H1 (cell line): Measurements from ENCODE around the gene GDAP2.

Source experiments
- BCL11A ChIP-seq, 2 experiments: IDR thresholded peaks; one replicate each; pipeline ENCODE4 v1.6.1; 2011; ENCODE audit warnings: low read depth in 2 of 2, low read length in 2 of 2, mild to moderate bottlenecking in 2 of 2
- CBX5 ChIP-seq: fragments of 300-800, 300-1000 bp; sonication (generic); IDR thresholded peaks from 2 replicates; pipeline ENCODE4 v1.7.1; 2016; ENCODE audit warnings: antibody characterized with exemption, low read length, low read depth
- CEBPB ChIP-seq: IDR thresholded peaks from 2 replicates; pipeline ENCODE4 v1.6.1; 2012; ENCODE audit warnings: low read depth, low read length
- CHD2 ChIP-seq: IDR thresholded peaks from 2 replicates; pipeline ENCODE4 v1.6.1; 2012; ENCODE audit warnings: low read length, improper control_type of control experiment
- CREB1 ChIP-seq: IDR thresholded peaks from 2 replicates; pipeline ENCODE4 v1.6.1; 2012; ENCODE audit warnings: inconsistent platforms
- EP300 ChIP-seq, 2 experiments: IDR thresholded peaks; 1 replicate in 1 of 2; 2 replicates in 1 of 2; pipeline ENCODE4 v1.6.1; 2011 to 2012; ENCODE audit warnings: low read depth in 2 of 2, low read length in 2 of 2, mild to moderate bottlenecking in 2 of 2, borderline replicate concordance in 1 of 2, inconsistent platforms in 1 of 2, moderate library complexity in 1 of 2
- EZH2 ChIP-seq: fragments of 200-600 bp; sonication (generic); IDR thresholded peaks from 2 replicates; pipeline ENCODE4 v1.7.1; 2012; ENCODE audit warnings: low read depth, mild to moderate bottlenecking, moderate library complexity, low read length, inconsistent platforms; ENCODE audit not compliant: severe bottlenecking
- KDM1A ChIP-seq: fragments of 200-600, 300-600 bp; sonication (generic); IDR thresholded peaks from 2 replicates; pipeline ENCODE4 v1.7.1; 2016; ENCODE audit warnings: mild to moderate bottlenecking, low read length, borderline replicate concordance
- POLR2A ChIP-seq, 2 experiments: IDR thresholded peaks; 1 replicate in 1 of 2; 2 replicates in 1 of 2; pipeline ENCODE4 v1.6.1; 2011; ENCODE audit warnings: low read depth in 2 of 2, low read length in 2 of 2, mild to moderate bottlenecking in 2 of 2; ENCODE audit errors: control extremely low read depth in 1 of 2
- RAD21 ChIP-seq, 2 experiments: IDR thresholded peaks in 1 of 2; conservative IDR thresholded peaks in 1 of 2; 2 replicates each; pipeline ENCODE4 v1.6.1; 2011; ENCODE audit warnings: low read depth in 2 of 2, low read length in 2 of 2, improper control_type of control experiment in 1 of 2, inconsistent platforms in 1 of 2, mild to moderate bottlenecking in 1 of 2, moderate library complexity in 1 of 2
- RXRA ChIP-seq: IDR thresholded peaks from 2 replicates; pipeline ENCODE4 v1.6.1; 2011; ENCODE audit warnings: low read depth, mild to moderate bottlenecking, low read length, moderate library complexity; ENCODE audit not compliant: insufficient read depth
- TCF12 ChIP-seq: IDR thresholded peaks from 2 replicates; pipeline ENCODE4 v1.6.1; 2011; ENCODE audit warnings: low read depth, mild to moderate bottlenecking, low read length
- TF ChIP-seq, protein P1 (sequence below), 3 experiments: IDR thresholded peaks; 1 replicate in 2 of 3; 2 replicates in 1 of 3; pipeline versions ENCODE4 v1.5.1 to v1.6.1; 2011; ENCODE audit warnings: low read length in 3 of 3, mild to moderate bottlenecking in 3 of 3, inconsistent platforms in 2 of 3, low read depth in 1 of 3, moderate library complexity in 1 of 3; ENCODE audit not compliant: insufficient read depth in 1 of 3; ENCODE audit errors: control extremely low read depth in 1 of 3

GRCh38 chr1:117871013-117871412, 58.4 kb downstream of the GDAP2 start:
- no peak for TF ChIP-seq TCF12
- no peak for TF ChIP-seq EZH2
- TF ChIP-seq CEBPB = no peak
- TF ChIP-seq, protein P1, sequence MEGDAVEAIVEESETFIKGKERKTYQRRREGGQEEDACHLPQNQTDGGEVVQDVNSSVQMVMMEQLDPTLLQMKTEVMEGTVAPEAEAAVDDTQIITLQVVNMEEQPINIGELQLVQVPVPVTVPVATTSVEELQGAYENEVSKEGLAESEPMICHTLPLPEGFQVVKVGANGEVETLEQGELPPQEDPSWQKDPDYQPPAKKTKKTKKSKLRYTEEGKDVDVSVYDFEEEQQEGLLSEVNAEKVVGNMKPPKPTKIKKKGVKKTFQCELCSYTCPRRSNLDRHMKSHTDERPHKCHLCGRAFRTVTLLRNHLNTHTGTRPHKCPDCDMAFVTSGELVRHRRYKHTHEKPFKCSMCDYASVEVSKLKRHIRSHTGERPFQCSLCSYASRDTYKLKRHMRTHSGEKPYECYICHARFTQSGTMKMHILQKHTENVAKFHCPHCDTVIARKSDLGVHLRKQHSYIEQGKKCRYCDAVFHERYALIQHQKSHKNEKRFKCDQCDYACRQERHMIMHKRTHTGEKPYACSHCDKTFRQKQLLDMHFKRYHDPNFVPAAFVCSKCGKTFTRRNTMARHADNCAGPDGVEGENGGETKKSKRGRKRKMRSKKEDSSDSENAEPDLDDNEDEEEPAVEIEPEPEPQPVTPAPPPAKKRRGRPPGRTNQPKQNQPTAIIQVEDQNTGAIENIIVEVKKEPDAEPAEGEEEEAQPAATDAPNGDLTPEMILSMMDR (IDR thresholded peaks at IDR 0.05; ENCODE audit: control extremely low read depth in 1 of 3, insufficient read depth in 1 of 3, low read depth in 1 of 3, low read length in 3 of 3) = no peak
- no peak for TF ChIP-seq CBX5
- TF ChIP-seq CREB1 = no peak
- no peak for TF ChIP-seq KDM1A
- no peak for TF ChIP-seq POLR2A (IDR thresholded peaks at IDR 0.05; ENCODE audit: control extremely low read depth in 1 of 2, low read depth in 2 of 2, low read length in 2 of 2)
- no peak for TF ChIP-seq CHD2
- no peak for TF ChIP-seq RAD21 (IDR thresholded peaks at IDR 0.05 in 1 of 2, conservative IDR thresholded peaks at IDR 0.05 in 1 of 2; ENCODE audit: low read depth in 2 of 2, low read length in 2 of 2)
- TF ChIP-seq EP300 (IDR thresholded peaks at IDR 0.05; ENCODE audit: borderline replicate concordance in 1 of 2, low read depth in 2 of 2, low read length in 2 of 2) = no peak
- no peak for TF ChIP-seq RXRA
- TF ChIP-seq BCL11A (IDR thresholded peaks at IDR 0.05; ENCODE audit: low read depth in 2 of 2, low read length in 2 of 2) = no peak
